Fibroblast of villous mesenchyme (primary cell): ENCODE measurements around the gene ANKRD31. TPM values are rescaled to one million over a fixed set of nuclear protein-coding genes. Genes with fewer than 3 reads are reported as not detected.

ENCODE experiments used
- DNase-seq: peaks from one replicate; pipeline ENCODE4 v3.0.0-alpha.2; 2010; ENCODE audit warnings: low read depth
- H3K4me3 ChIP-seq: 2 replicates; pipeline ENCODE4 v1.5.1; 2011; ENCODE audit warnings: low read depth, mild to moderate bottlenecking, low read length
- total RNA-seq: library from RNA; depleted of rRNA; stranded (reverse); fragments of >200 nt; gene quantifications from 2 replicates; pipeline ENCODE4 v1.2.3, GENCODE V29; 2012
- TF ChIP-seq, protein P1 (sequence below): IDR thresholded peaks from 2 replicates; pipeline ENCODE4 v1.5.1; 2012; ENCODE audit warnings: low read depth, mild to moderate bottlenecking, low read length; ENCODE audit not compliant: insufficient read depth

ANKRD31 gene
- total RNA-seq, 1 donor, result under 0.01 TPM

GRCh38 chr5:75156585-75156984, 80.1 kb downstream of the ANKRD31 start:
- TF ChIP-seq, protein P1, sequence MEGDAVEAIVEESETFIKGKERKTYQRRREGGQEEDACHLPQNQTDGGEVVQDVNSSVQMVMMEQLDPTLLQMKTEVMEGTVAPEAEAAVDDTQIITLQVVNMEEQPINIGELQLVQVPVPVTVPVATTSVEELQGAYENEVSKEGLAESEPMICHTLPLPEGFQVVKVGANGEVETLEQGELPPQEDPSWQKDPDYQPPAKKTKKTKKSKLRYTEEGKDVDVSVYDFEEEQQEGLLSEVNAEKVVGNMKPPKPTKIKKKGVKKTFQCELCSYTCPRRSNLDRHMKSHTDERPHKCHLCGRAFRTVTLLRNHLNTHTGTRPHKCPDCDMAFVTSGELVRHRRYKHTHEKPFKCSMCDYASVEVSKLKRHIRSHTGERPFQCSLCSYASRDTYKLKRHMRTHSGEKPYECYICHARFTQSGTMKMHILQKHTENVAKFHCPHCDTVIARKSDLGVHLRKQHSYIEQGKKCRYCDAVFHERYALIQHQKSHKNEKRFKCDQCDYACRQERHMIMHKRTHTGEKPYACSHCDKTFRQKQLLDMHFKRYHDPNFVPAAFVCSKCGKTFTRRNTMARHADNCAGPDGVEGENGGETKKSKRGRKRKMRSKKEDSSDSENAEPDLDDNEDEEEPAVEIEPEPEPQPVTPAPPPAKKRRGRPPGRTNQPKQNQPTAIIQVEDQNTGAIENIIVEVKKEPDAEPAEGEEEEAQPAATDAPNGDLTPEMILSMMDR, result no peak
- peak; percentile 2 for DNase-seq

DNA sequence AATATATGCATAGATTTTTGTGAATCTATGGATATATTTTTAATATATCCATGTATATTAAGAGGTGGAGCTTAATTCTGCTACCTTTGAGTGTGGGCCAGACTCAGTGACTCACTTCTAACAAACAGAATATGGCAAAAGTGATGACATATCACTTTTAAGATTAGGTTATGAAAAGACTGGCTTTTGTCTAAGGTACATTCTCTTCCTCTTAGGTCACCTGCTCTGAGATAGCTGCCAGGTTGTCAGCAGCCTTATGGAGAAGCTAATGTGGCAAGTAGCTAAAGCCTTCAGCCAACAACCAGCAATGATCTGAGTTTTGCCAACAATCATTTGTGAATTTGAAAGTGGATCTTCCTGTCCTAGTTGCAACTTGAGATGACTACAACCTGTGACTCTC, 83.8 kb downstream of the ANKRD31 start:
- DNase-seq, result no peak
- TF ChIP-seq, protein P1, result no peak
- H3K4me3 ChIP-seq, result no peak overlapping the region

More at GRCh38 chr5:75156585-75156984, 80.1 kb downstream of the ANKRD31 start:
- no peak overlapping the region for H3K4me3 ChIP-seq

- TF ChIP-seq, protein P1, result no peak
- no peak overlapping the region for H3K4me3 ChIP-seq
These were observed 88.6 kb downstream of the ANKRD31 start for GRCh38 chr5:75148051-75148450.

DNA sequence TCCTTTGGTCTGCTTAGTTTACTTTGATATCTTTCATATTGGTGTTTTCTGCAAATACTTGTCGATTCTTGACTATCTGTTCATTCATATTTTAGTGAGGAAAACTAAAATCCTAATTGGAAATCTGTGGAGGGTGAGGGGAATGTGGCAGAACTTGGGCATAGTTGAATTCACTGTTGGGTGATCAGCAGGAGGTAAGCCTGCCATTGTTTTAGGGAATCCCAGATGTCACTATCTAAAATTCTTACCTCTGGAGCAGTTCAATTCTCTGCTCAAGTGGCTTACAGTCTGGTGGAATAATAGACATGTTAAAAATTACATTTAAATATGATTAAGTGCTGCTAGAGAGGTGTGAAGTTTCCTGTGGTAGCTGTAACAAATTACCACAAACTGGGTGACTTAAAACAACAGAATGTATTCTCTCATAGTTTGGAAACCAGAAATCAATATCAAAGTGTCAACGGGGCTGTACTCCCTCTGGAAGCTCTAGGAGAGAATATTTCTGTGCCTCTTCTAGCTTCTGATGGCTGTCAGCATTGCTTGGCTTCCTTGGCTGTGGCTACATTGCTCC, 94.0 kb downstream of the ANKRD31 start:
- no peak for DNase-seq
- H3K4me3 ChIP-seq, result no peak overlapping the region
- TF ChIP-seq, protein P1, result no peak

More at GRCh38 chr5:75148051-75148450, 88.6 kb downstream of the ANKRD31 start:
- DNase-seq, result no peak

DNA sequence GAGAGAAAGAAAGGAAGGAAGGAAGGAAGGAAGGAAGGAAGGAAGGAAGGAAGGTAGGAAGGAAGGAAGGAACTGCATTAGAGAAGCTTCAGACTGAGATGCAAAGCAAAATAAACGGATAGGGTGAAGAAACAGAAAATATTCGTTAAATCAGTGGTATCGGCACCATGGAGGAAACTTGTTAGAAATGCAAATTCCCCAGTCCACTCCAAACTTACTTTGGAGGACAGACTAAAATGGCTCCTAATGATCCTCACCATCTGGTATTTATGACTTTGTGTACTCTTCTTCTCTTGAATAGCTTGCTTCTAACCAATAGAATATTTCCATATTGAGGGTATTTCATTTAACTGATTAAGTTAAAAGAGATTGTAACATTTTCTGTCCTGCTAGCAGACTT, 96.4 kb downstream of the ANKRD31 start:
- DNase-seq, result no peak
- no peak overlapping the region for H3K4me3 ChIP-seq
- TF ChIP-seq, protein P1, result no peak

GRCh38 chr5:75138689-75139088, 98.0 kb downstream of the ANKRD31 start:
- no peak for DNase-seq
- H3K4me3 ChIP-seq, result no peak overlapping the region
- TF ChIP-seq, protein P1, result no peak

DNA sequence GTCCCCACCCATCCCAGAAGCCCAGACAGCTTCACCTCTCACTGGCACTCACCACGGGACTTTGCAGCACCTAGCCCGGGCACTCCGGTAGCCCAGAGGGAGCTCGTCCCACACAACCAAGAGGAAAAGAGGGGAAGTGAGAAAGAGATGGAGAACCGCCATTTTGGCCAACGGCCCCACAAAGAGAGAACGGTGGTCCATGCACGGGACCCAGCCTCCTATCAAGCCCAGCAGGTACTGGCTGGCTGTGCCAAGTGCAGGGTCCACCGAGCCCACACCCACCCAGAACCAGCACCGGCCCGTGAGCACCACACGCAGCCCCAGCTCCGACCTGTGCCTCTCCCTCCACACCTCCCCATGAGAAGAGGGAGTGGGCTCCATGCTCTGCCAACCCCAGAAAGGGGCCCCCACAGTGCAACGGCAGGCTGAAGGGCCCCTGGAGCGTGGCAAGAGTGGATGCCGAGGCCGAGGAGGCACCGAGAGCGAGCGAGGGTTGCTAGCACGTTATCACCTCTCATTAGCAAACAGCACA, 105.8 kb downstream of the ANKRD31 start:
- no peak for DNase-seq
- no peak overlapping the region for H3K4me3 ChIP-seq
- TF ChIP-seq, protein P1, result no peak
